Loucy (cell line): ENCODE measurements around the gene CUX1.

Experiments
- H2AFZ ChIP-seq: fragments of 200-600 bp; sonication (generic); 2 replicates; pipeline ENCODE4 v1.6.0; 2016; ENCODE audit warnings: antibody characterized with exemption, mild to moderate bottlenecking, low read length, moderate library complexity
- H3F3A ChIP-seq: fragments of 200-600 bp; 2 replicates; pipeline ENCODE4 v1.6.0; 2016; ENCODE audit warnings: antibody characterized with exemption, low read depth, mild to moderate bottlenecking
- H3K27me3 ChIP-seq: fragments of 200-600 bp; sonication (generic); 2 replicates; pipeline ENCODE4 v1.6.1; 2014; ENCODE audit warnings: low read length, mild to moderate bottlenecking; ENCODE audit not compliant: insufficient read depth, poor library complexity, severe bottlenecking
- H3K36me3 ChIP-seq: fragments of 200-600 bp; sonication (generic); 2 replicates; pipeline ENCODE4 v1.6.1; 2016; ENCODE audit warnings: low read length; ENCODE audit not compliant: insufficient read depth
- H3K4me1 ChIP-seq: fragments of 200-600 bp; sonication (generic); 2 replicates; pipeline ENCODE4 v1.5.1; 2014; ENCODE audit warnings: low read length, mild to moderate bottlenecking; ENCODE audit not compliant: insufficient read depth, poor library complexity, severe bottlenecking
- H3K4me2 ChIP-seq: fragments of 200-600 bp; sonication (generic); 2 replicates; pipeline ENCODE4 v1.6.0; 2014; ENCODE audit warnings: antibody characterized with exemption, low read length, low read depth, mild to moderate bottlenecking; ENCODE audit not compliant: poor library complexity, severe bottlenecking
- H3K4me3 ChIP-seq: fragments of 200-600 bp; sonication (generic); 2 replicates; pipeline ENCODE4 v1.5.1; 2014; ENCODE audit warnings: low read length, mild to moderate bottlenecking, mixed read lengths; ENCODE audit not compliant: poor library complexity, severe bottlenecking
- H3K79me2 ChIP-seq: fragments of 200-600 bp; sonication (generic); 2 replicates; pipeline ENCODE4 v1.6.1; 2014; ENCODE audit warnings: low read length; ENCODE audit not compliant: insufficient read depth
- H3K9ac ChIP-seq: fragments of 200-600 bp; sonication (generic); 2 replicates; pipeline ENCODE4 v1.6.0; 2014; ENCODE audit warnings: mild to moderate bottlenecking, low read depth, low read length, moderate library complexity; ENCODE audit not compliant: poor library complexity, severe bottlenecking
- H3K9me2 ChIP-seq: fragments of 200-600 bp; sonication (generic); replicated peaks from 2 replicates; pipeline ENCODE4 v1.6.1; 2016; ENCODE audit warnings: low read depth, low read length, mixed read lengths
- H3K9me3 ChIP-seq: fragments of 200-600 bp; sonication (generic); 2 replicates; pipeline ENCODE4 v1.6.1; 2014; ENCODE audit warnings: mild to moderate bottlenecking, antibody characterized with exemption, low read length, low read depth; ENCODE audit not compliant: insufficient read depth
- H4K20me1 ChIP-seq: fragments of 200-600 bp; sonication (generic); 2 replicates; pipeline ENCODE4 v1.6.0; 2014; ENCODE audit warnings: antibody characterized with exemption, low read length, mild to moderate bottlenecking; ENCODE audit not compliant: insufficient read depth, poor library complexity, severe bottlenecking
- CTCF ChIP-seq: fragments of 200-600 bp; sonication (generic); conservative IDR thresholded peaks from 2 replicates; pipeline ENCODE4 v1.5.1; 2014; ENCODE audit warnings: mild to moderate bottlenecking, antibody characterized with exemption, low read length
- EZH2phosphoT487 ChIP-seq: fragments of 200-600 bp; IDR thresholded peaks from 2 replicates; pipeline ENCODE4 v1.6.1; 2018; ENCODE audit warnings: antibody characterized with exemption, mild to moderate bottlenecking, moderate library complexity, borderline replicate concordance

The CUX1 gene

GRCh38 chr7:101779267-101779666 is 38.2 kb upstream of the CUX1 start:
- no peaks in the 10 kb centered on the region for H3K79me2 ChIP-seq
- no peaks in the 10 kb centered on the region for H4K20me1 ChIP-seq
- no peak overlapping the region for H3K4me3 ChIP-seq
- no peaks in the 10 kb centered on the region for H3K36me3 ChIP-seq
- H3F3A ChIP-seq = no peaks in the 10 kb centered on the region
- no peaks in the 10 kb centered on the region for H3K9me3 ChIP-seq
- H3K9me2 ChIP-seq = no peaks in the 10 kb centered on the region
- TF ChIP-seq EZH2phosphoT487 = no peak
- TF ChIP-seq CTCF = no peak
- H3K27me3 ChIP-seq = no peaks in the 10 kb centered on the region
- H2AFZ ChIP-seq = no peak overlapping the region
- H3K4me1 ChIP-seq = no peaks in the 10 kb centered on the region
- H3K4me2 ChIP-seq = no peak overlapping the region
- no peak overlapping the region for H3K9ac ChIP-seq

GRCh38 chr7:101780281-101780680 is 37.1 kb upstream of the CUX1 start:
- Histone ChIP-seq H3K9me2 (no peaks in the 10 kb centered on the region), H2AFZ (no peak overlapping the region), H3K9ac (no peak overlapping the region), H3K9me3 (no peaks in the 10 kb centered on the region), H3K36me3 (no peaks in the 10 kb centered on the region), H3K4me2 (no peak overlapping the region), H4K20me1 (no peaks in the 10 kb centered on the region), H3K79me2 (no peaks in the 10 kb centered on the region), H3K4me1 (no peaks in the 10 kb centered on the region), H3K27me3 (no peaks in the 10 kb centered on the region), H3K4me3 (no peak overlapping the region), H3F3A (no peaks in the 10 kb centered on the region)
- TF ChIP-seq EZH2phosphoT487 (no peak), CTCF (no peak)

GRCh38 chr7:101781439-101781838 is 36.0 kb upstream of the CUX1 start:
- no peak overlapping the region for H3K9ac ChIP-seq
- H3K9me3 ChIP-seq = no peaks in the 10 kb centered on the region
- H3K79me2 ChIP-seq = no peaks in the 10 kb centered on the region
- H4K20me1 ChIP-seq = no peaks in the 10 kb centered on the region
- no peaks in the 10 kb centered on the region for H3F3A ChIP-seq
- H3K4me2 ChIP-seq = no peak overlapping the region
- H3K4me1 ChIP-seq = no peaks in the 10 kb centered on the region
- H3K4me3 ChIP-seq = no peak overlapping the region
- no peaks in the 10 kb centered on the region for H3K9me2 ChIP-seq
- H3K36me3 ChIP-seq = no peaks in the 10 kb centered on the region
- no peaks in the 10 kb centered on the region for H3K27me3 ChIP-seq
- no peak for TF ChIP-seq EZH2phosphoT487
- no peak for TF ChIP-seq CTCF
- H2AFZ ChIP-seq = no peak overlapping the region
